Sciatic nerve (tissue), 1 donor: ENCODE measurements around the gene PYGO2. TPM values are rescaled to one million over a fixed set of nuclear protein-coding genes. Genes with fewer than 3 reads are reported as not detected.

Source experiments
- microRNA-seq: library from miRNA; unstranded; fragments of <30 nt; microRNA quantifications from one replicate; pipeline ENCODE4 v1.2.0, GENCODE V29; 2020
- total RNA-seq: library from RNA; stranded (reverse); fragmentation: NEBNext Ultra II Directional; extraction: Animal tissue kit (Norgen Biotek cat#: 25700); gene quantifications from one replicate; pipeline ENCODE4 v1.2.1, GENCODE V29; 2021
- donor health status: DM: no; HTN: no; CAD: no.

PYGO2 gene
- total RNA-seq, 1 donor from 2014 or later, result 25.0 TPM

Small RNAs within 50 kb of the gene (microRNA-seq; reads per million reads assigned to microRNA genes)
- gene MIR4258, result not detected

Other genes with a start within 250 kb of the PYGO2 start
- 1.8 TPM for gene KCNN3, start 91.5 kb downstream of the PYGO2 start, total RNA-seq
- gene PMVK, start 25.1 kb downstream of the PYGO2 start, total RNA-seq, result 30.4 TPM
- gene PBXIP1, start 5.7 kb downstream of the PYGO2 start, total RNA-seq, result 71.1 TPM
- 92.5 TPM for gene SHC1, start 9.0 kb upstream of the PYGO2 start, total RNA-seq
- 31.7 TPM for gene CKS1B, start 12.9 kb upstream of the PYGO2 start, total RNA-seq
- 24.3 TPM for gene FLAD1, start 21.6 kb upstream of the PYGO2 start, total RNA-seq
- not detected for gene LENEP, start 31.8 kb upstream of the PYGO2 start, total RNA-seq
- 45.3 TPM for gene ZBTB7B, start 41.0 kb upstream of the PYGO2 start, total RNA-seq
- gene DCST2, start 72.0 kb upstream of the PYGO2 start, total RNA-seq, result 5.5 TPM
- 0.31 TPM for gene DCST1, start 72.0 kb upstream of the PYGO2 start, total RNA-seq
- gene ADAM15, start 89.5 kb upstream of the PYGO2 start, total RNA-seq, result 147 TPM
- gene EFNA4, start 102.0 kb upstream of the PYGO2 start, total RNA-seq, result 3.1 TPM
- 2.4 TPM for gene EFNA3, start 117.1 kb upstream of the PYGO2 start, total RNA-seq
- gene EFNA1, start 166.1 kb upstream of the PYGO2 start, total RNA-seq, result 49.0 TPM
- gene SLC50A1, start 174.1 kb upstream of the PYGO2 start, total RNA-seq, result 20.8 TPM
- 75.3 TPM for gene DPM3, start 178.7 kb upstream of the PYGO2 start, total RNA-seq
- 162 TPM for gene KRTCAP2, start 211.5 kb upstream of the PYGO2 start, total RNA-seq
- gene TRIM46, start 212.1 kb upstream of the PYGO2 start, total RNA-seq, result 4.8 TPM
- gene THBS3, start 246.1 kb upstream of the PYGO2 start, total RNA-seq, result 58.8 TPM
- gene MTX1, start 246.9 kb upstream of the PYGO2 start, total RNA-seq, result 20.0 TPM